Bronchial epithelial cell (primary cell): ENCODE data around the gene GPN2. TPM values are rescaled to one million over a fixed set of nuclear protein-coding genes. Genes with fewer than 3 reads are reported as not detected.

Source experiments
- DNase-seq: peaks from one replicate; pipeline ENCODE4 v3.0.0-alpha.2; 2010; ENCODE audit warnings: low read depth
- FAIRE-seq: peaks from 2 replicates; lab custom pipeline; 2011; peaks lifted over from hg19 to GRCh38; lab: Jason Lieb, UNC
- H3K27me3 ChIP-seq: 2 replicates; pipeline ENCODE4 v1.5.1; 2011; ENCODE audit warnings: low read length; ENCODE audit not compliant: control insufficient read depth, insufficient read depth
- H3K36me3 ChIP-seq: 2 replicates; pipeline ENCODE4 v1.5.1; 2011; ENCODE audit warnings: low read length; ENCODE audit not compliant: control insufficient read depth, insufficient read depth
- H3K4me3 ChIP-seq: 2 replicates; pipeline ENCODE4 v1.5.1; 2011; ENCODE audit warnings: mild to moderate bottlenecking, low read depth, low read length, control low read depth
- total RNA-seq: library from RNA; depleted of rRNA; stranded (reverse); fragments of >200 nt; gene quantifications from 2 replicates; pipeline ENCODE4 v1.2.1, GENCODE V29; 2014
- TF ChIP-seq, protein P1 (sequence below): IDR thresholded peaks from 2 replicates; pipeline ENCODE4 v1.5.1; 2011; ENCODE audit warnings: mild to moderate bottlenecking, moderate library complexity, low read length, control low read depth, inconsistent platforms; ENCODE audit not compliant: insufficient read depth, severe bottlenecking

Gene GPN2
- total RNA-seq, 1 donor from 2014 or later: 8.7 TPM

- DNase-seq (peak; percentile 50), FAIRE-seq (no peak)
- TF ChIP-seq, protein P1, sequence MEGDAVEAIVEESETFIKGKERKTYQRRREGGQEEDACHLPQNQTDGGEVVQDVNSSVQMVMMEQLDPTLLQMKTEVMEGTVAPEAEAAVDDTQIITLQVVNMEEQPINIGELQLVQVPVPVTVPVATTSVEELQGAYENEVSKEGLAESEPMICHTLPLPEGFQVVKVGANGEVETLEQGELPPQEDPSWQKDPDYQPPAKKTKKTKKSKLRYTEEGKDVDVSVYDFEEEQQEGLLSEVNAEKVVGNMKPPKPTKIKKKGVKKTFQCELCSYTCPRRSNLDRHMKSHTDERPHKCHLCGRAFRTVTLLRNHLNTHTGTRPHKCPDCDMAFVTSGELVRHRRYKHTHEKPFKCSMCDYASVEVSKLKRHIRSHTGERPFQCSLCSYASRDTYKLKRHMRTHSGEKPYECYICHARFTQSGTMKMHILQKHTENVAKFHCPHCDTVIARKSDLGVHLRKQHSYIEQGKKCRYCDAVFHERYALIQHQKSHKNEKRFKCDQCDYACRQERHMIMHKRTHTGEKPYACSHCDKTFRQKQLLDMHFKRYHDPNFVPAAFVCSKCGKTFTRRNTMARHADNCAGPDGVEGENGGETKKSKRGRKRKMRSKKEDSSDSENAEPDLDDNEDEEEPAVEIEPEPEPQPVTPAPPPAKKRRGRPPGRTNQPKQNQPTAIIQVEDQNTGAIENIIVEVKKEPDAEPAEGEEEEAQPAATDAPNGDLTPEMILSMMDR: no peak
- no peak overlapping the region for H3K4me3 ChIP-seq
- H3K27me3 ChIP-seq: no peaks in the 10 kb centered on the region
- peaks cover 7% of the 10 kb centered on the region for H3K36me3 ChIP-seq
Measured at GRCh38 chr1:26923711-26924110, 33.6 kb upstream of the GPN2 start.

DNA sequence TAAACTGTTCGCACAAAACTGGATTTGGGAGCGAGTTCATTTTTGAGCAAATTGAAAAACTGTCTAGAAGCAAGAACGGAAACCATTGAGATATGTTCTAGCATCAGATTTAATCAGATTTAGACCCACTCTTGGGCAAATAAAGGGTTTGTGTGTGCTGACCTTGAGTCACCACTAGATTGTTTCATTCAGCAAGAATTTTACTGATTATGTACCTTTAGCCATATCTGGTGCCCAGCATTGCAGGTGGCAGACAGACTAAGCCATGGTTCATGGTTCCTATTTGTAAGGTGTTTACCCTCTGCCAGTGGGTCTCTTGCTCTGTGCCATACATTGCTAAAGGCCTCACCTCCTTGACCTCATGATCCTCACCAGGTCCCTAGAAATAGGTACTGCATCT, 32.8 kb upstream of the GPN2 start:
- Histone ChIP-seq H3K27me3 (no peaks in the 10 kb centered on the region), H3K4me3 (no peak overlapping the region), H3K36me3 (peaks cover 7% of the 10 kb centered on the region)
- DNase-seq (peak; percentile 41), FAIRE-seq (no peak)
- TF ChIP-seq, protein P1: no peak

DNA sequence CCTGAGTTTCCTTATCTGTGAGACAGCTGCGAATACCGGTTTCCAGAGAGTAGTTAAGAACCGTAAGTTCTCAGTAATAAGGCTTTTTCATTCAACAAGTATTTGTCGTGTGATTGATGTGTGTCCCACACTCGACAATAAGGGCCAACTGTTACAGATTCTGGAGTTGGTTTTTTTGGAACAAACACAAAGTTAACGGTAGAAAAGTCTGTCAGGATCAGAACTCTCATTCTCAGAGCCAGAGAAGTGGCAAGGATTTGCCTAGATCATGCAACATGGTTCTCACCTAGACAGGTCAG, 32.3 kb upstream of the GPN2 start:
- peak overlapping the region; percentile 79 for H3K4me3 ChIP-seq
- TF ChIP-seq, protein P1: no peak
- no peaks in the 10 kb centered on the region for H3K27me3 ChIP-seq
- no peak for FAIRE-seq
- no peak for DNase-seq
- peaks cover 7% of the 10 kb centered on the region for H3K36me3 ChIP-seq

DNA sequence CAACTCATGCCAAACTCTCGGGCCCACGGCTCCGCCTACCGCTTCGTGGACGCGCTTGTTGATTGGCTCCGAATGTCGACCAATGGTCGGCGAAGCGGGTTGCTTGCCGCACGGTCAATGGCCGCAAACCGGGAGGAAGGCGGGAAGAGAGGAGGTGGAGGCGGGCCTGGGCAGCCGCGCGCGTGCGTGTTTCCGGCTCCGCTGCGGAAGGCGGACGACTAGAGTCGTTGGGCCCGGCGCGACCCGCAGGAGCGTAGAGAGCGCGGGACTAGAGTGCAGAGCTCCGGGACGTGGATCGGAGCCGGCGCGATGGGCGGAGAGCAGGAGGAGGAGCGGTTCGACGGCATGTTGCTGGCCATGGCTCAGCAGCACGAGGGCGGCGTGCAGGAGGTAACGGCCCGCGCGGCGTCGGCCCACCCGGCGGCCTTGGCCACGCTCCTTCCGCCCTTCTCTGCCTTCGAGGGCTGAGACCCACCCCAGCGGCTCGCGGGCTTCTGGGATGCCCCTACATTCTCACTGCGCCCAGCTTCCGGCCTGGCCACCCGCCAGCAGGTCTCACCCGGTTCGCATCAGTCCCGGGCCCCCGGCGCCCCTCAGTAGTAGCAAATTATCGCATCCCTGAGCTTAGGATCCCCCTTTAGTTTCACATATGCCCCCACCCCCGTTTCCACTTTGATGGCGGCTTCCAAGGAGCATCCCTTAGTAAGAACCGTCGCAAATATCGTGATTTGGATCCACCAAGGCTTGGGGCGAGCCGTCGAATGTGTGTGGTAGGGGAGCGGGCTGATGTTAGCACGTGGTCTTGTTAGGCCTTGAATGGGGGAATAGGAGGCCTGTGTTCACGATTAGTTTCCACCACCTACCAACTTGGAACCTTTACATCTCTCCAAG, 31.7 kb upstream of the GPN2 start, which contains the start of gene NUDC:
Gene NUDC (plus strand): TSS at position 204 of the 891 bp plus-strand sequence. CDS start 106 bp downstream, at position 310.
- no peaks in the 10 kb centered on the region for H3K27me3 ChIP-seq
- peak; percentile 52 for FAIRE-seq
- TF ChIP-seq, protein P1: no peak
- peak; percentile 93 for DNase-seq
- peak within 1 kb of the TSS; percentile 79 for H3K4me3 ChIP-seq
- H3K36me3 ChIP-seq: peaks cover 7% of the 10 kb centered on the region

DNA sequence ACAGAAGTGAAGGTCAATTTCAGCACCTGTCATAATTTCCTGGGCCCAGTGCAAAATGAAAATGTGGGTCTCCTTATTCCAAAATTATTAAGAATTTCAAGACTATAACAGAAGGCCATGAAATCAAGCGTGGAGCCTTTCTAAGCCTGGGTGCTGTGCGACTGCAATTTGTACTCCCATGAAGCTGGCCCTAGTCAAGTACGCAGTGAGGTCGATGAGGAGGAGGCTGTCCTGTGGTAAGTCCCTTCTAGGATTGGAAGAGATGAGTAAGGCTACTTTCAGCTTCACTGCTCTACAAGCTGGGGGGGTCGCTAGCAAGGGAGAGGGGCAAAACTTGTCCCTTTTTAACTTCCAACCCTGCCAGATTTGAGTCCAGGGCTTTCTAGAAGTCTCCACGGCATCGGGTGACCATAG, 31.1 kb upstream of the GPN2 start:
- peak overlapping the region; percentile 79 for H3K4me3 ChIP-seq
- H3K36me3 ChIP-seq: peaks cover 7% of the 10 kb centered on the region
- FAIRE-seq: no peak
- no peaks in the 10 kb centered on the region for H3K27me3 ChIP-seq
- TF ChIP-seq, protein P1: no peak
- DNase-seq: no peak
